Measurements from ENCODE around the gene CYSTM1. TPM values are rescaled to one million over a fixed set of nuclear protein-coding genes. Genes with fewer than 3 reads are reported as not detected.

Gene CYSTM1
- total RNA-seq, 1 donor from 2014 or later = 93.3 TPM

- Histone ChIP-seq H3K4me3 (peak overlapping the region; percentile 12), H3K4me1 (peaks cover 85% of the 10 kb centered on the region)
Measured at GRCh38 chr5:140240987-140241706, 66.2 kb downstream of the CYSTM1 start.

GRCh38 chr5:140242099-140242498 lies 67.1 kb downstream of the CYSTM1 start:
- Histone ChIP-seq H3K27me3 (ENCODE audit: low read depth) (no peaks in the 10 kb centered on the region), H3K9me3 (replicated peaks) (no peaks in the 10 kb centered on the region), H3K36me3 (peaks cover 12% of the 10 kb centered on the region), H3K4me1 (peaks cover 88% of the 10 kb centered on the region), H3K4me3 (peak overlapping the region; percentile 12), H3K27ac (replicated peaks) (peak overlapping the region; percentile 92)
- intact Hi-C loops (cut with micrococcal nuclease) = loop anchor here (5.0 kb wide), 1 partner anchor 110 kb away; no protein-coding TSS in a partner anchor
- DNase-seq = no peak
- peak; percentile 30 for TF ChIP-seq CTCF (IDR thresholded peaks at IDR 0.05; ENCODE audit: borderline replicate concordance)

More at GRCh38 chr5:140240987-140241706, 66.2 kb downstream of the CYSTM1 start:
- Histone ChIP-seq H3K27me3 (ENCODE audit: low read depth) (no peaks in the 10 kb centered on the region), H3K27ac (replicated peaks) (peak overlapping the region; percentile 92), H3K9me3 (replicated peaks) (no peaks in the 10 kb centered on the region), H3K36me3 (peaks cover 12% of the 10 kb centered on the region)
- no peak for TF ChIP-seq CTCF (IDR thresholded peaks at IDR 0.05; ENCODE audit: borderline replicate concordance)
- DNase-seq = peak; percentile 92
- intact Hi-C loops (cut with micrococcal nuclease) = loop anchor here (5.0 kb wide), 1 partner anchor 111 kb away; no protein-coding TSS in a partner anchor

GRCh38 chr5:140242890-140243585 lies 68.0 kb downstream of the CYSTM1 start:
- H3K27ac ChIP-seq (replicated peaks) = peak overlapping the region; percentile 92
- no peaks in the 10 kb centered on the region for H3K27me3 ChIP-seq (ENCODE audit: low read depth)
- no peak overlapping the region for H3K4me3 ChIP-seq
- intact Hi-C loops (cut with micrococcal nuclease) = loop anchor here (5.0 kb wide), 1 partner anchor 109 kb away; no protein-coding TSS in a partner anchor
- H3K36me3 ChIP-seq = peaks cover 12% of the 10 kb centered on the region
- H3K9me3 ChIP-seq (replicated peaks) = no peaks in the 10 kb centered on the region
- peaks cover 84% of the 10 kb centered on the region for H3K4me1 ChIP-seq
- TF ChIP-seq CTCF (IDR thresholded peaks at IDR 0.05; ENCODE audit: borderline replicate concordance) = no peak
- DNase-seq = peak; percentile 38

GRCh38 chr5:140243706-140244250 lies 68.8 kb downstream of the CYSTM1 start:
- no peak for DNase-seq
- peaks cover 89% of the 10 kb centered on the region for H3K4me1 ChIP-seq
- peaks cover 12% of the 10 kb centered on the region for H3K36me3 ChIP-seq
- intact Hi-C loops (cut with micrococcal nuclease) = loop anchor here (5.0 kb wide), 1 partner anchor 109 kb away; no protein-coding TSS in a partner anchor
- H3K4me3 ChIP-seq = no peak overlapping the region
- no peaks in the 10 kb centered on the region for H3K9me3 ChIP-seq (replicated peaks)
- H3K27ac ChIP-seq (replicated peaks) = peak overlapping the region; percentile 92
- no peaks in the 10 kb centered on the region for H3K27me3 ChIP-seq (ENCODE audit: low read depth)
- no peak for TF ChIP-seq CTCF (IDR thresholded peaks at IDR 0.05; ENCODE audit: borderline replicate concordance)

GRCh38 chr5:140244525-140245025 lies 69.6 kb downstream of the CYSTM1 start:
- DNase-seq = peak; percentile 91
- no peaks in the 10 kb centered on the region for H3K9me3 ChIP-seq (replicated peaks)
- no peaks in the 10 kb centered on the region for H3K27me3 ChIP-seq (ENCODE audit: low read depth)
- H3K27ac ChIP-seq (replicated peaks) = peak overlapping the region; percentile 92
- peak overlapping the region; percentile 12 for H3K4me3 ChIP-seq
- peak; percentile 93 for TF ChIP-seq CTCF (IDR thresholded peaks at IDR 0.05; ENCODE audit: borderline replicate concordance)
- H3K4me1 ChIP-seq = peaks cover 95% of the 10 kb centered on the region
- H3K36me3 ChIP-seq = peaks cover 19% of the 10 kb centered on the region
- intact Hi-C loops (cut with micrococcal nuclease) = loop anchor here (5.0 kb wide), 1 partner anchor 108 kb away; no protein-coding TSS in a partner anchor

Measured in left ventricle myocardium inferior (tissue), 1 donor.